ENCODE measurements around the gene C2orf81. TPM values are rescaled to one million over a fixed set of nuclear protein-coding genes. Genes with fewer than 3 reads are reported as not detected.
"Not testable (repeated sequence)": the region's sequence is repeated elsewhere in the genome, so short reads cannot be mapped to it uniquely, and the experiment has no call there.

The C2orf81 gene
- total RNA-seq, 1 donor from 2014 or later, result 1.7 TPM

DNA sequence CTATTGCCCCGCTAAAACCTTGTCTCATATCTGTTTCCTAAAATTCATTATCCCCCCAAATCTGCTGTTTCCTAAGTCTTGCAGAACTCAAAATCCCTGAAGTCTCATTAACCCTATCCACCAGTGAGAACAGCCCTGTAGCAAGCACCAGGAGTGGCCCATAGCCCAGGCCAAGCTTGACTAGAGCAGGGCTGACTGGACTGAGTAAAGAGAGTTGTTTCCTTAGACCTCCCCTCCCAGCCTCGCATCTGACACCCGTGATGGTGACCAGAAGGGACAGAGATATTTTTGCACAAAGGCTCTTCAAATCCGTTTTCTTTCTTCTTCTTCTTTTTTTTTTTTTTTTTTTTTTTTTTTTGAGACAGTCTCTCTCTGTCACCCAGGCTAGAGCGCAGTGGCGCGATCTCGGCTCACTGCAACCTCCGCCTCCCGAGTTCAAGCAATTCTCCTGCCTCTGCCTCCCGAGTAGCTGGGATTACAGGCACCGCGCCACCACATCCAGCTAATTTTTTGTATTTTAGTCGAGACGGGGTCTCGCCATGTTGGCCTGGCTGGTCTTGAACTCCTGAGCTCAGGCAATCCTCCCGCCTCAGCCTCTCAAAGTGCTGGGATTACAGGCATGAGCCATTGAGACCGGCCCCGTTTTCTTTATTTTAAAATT, 846 bp downstream of the C2orf81 start:
- Mint-ChIP-seq H3K27ac (peak overlapping the region; percentile 96), H3K4me3 (peak overlapping the region; percentile 94), H3K36me3 (ENCODE audit: low read depth) (peaks cover 17% of the 10 kb centered on the region), H3K4me1 (peaks cover 23% of the 10 kb centered on the region)
- H3K9me3 Mint-ChIP-seq, DNase-seq, H3K27me3 Mint-ChIP-seq: not testable (repeated sequence)
- intact Hi-C loops (cut with micrococcal nuclease), result loop anchor here (1.0 to 5.0 kb wide), 4 partner anchors 28 to 273 kb away; partner anchors contain the start of genes BOLA3, CCDC142 and TTC31

DNA sequence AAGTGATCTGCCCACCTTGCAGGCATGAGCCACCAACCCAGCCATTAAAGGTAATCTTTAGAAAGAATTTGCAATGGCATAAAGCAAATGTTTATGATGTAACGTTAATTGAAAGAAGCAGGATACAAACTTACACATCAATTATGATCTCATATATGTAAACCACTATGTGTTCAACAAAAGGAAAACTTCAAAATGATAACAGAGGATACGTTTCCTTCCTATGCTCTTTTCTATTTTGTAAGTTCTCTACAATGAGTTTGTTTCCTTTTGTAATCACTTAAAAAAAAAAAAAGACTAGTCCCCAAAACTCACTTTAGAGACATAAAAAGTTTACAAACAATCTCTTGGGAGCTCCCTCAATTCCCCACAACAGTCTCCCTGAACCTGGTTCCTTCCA, 1.4 kb downstream of the C2orf81 start:
- peaks cover 23% of the 10 kb centered on the region for H3K4me1 Mint-ChIP-seq
- peak overlapping the region; percentile 34 for H3K4me3 Mint-ChIP-seq
- peaks cover 7% of the 10 kb centered on the region for H3K27me3 Mint-ChIP-seq
- intact Hi-C loops (cut with micrococcal nuclease), result loop anchor here (2.0 to 5.0 kb wide), 2 partner anchors 63 to 273 kb away; partner anchors contain the start of genes BOLA3, CCDC142 and TTC31
- no peaks in the 10 kb centered on the region for H3K9me3 Mint-ChIP-seq
- H3K36me3 Mint-ChIP-seq (ENCODE audit: low read depth), result peaks cover 12% of the 10 kb centered on the region
- DNase-seq, result no peak
- H3K27ac Mint-ChIP-seq, result peak overlapping the region; percentile 23

DNA sequence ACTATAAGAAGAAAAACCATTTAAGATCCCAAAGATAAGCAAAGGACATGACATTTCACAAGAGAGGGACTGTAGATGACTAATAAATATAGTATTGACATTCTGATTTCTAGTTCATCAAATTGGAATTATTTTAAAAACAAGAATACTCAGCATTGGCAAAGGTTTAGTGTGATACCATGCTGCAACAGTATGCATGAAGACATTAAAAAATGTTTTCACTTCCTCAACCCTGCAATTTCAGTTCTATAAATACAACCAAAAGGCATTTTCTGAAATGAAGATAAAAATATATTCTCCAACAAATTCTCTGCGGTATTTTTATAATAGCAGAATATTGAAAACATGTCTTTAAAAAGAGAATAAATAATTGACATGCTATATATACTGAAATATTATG, 2.1 kb downstream of the C2orf81 start:
- no peak overlapping the region for H3K27ac Mint-ChIP-seq
- peaks cover 8% of the 10 kb centered on the region for H3K36me3 Mint-ChIP-seq (ENCODE audit: low read depth)
- no peak for DNase-seq
- no peaks in the 10 kb centered on the region for H3K9me3 Mint-ChIP-seq
- H3K4me1 Mint-ChIP-seq, result peaks cover 23% of the 10 kb centered on the region
- intact Hi-C loops (cut with micrococcal nuclease), result no loop called here
- no peak overlapping the region for H3K4me3 Mint-ChIP-seq
- H3K27me3 Mint-ChIP-seq, result peaks cover 9% of the 10 kb centered on the region

DNA sequence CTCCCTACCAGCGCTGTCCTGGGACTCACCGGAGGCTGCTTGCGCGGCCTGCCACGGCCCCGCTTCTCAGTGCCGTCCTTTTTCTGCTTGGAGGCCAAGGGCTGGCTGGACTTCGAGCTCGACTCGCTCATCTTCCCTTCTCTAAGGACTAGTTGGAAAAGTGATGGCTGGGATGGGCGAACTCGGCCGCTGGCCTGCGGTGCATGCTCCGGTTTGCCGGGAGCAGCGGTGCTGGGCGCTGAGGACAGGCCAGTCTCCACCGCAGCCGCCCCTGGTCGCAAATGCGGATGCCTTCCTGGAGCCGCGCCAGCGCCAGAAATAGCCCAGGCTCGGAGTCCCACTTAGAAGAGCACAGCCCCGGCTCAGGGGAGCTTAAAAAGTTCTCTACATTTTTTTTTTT, 3.1 kb downstream of the C2orf81 start:
- Mint-ChIP-seq H3K4me3 (no peak overlapping the region), H3K36me3 (ENCODE audit: low read depth) (peaks cover 2% of the 10 kb centered on the region), H3K9me3 (no peaks in the 10 kb centered on the region), H3K27ac (no peak overlapping the region), H3K4me1 (peaks cover 28% of the 10 kb centered on the region), H3K27me3 (peaks cover 9% of the 10 kb centered on the region)
- intact Hi-C loops (cut with micrococcal nuclease), result no loop called here
- no peak for DNase-seq

DNA sequence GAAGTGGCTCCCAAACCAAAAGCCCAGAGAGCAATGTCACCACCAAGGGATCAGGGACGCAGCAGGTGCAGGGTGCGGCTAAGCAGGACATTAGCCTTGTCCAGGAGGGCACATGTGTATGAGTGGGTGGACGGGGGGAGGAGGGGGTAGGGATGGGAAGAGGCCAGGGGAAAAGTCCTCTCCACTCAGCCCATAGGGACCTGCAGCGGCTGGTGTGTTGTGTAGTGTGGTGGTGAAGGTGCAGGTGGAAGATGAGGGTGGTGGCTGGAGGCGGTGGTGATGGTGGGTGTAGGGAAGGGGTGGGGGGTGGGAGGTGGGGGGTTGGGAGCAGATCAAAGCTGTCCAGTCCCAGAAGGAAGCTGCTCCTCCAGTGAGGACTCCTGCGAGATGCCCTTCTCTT, 3.7 kb downstream of the C2orf81 start:
- no peak overlapping the region for H3K4me3 Mint-ChIP-seq

DNA sequence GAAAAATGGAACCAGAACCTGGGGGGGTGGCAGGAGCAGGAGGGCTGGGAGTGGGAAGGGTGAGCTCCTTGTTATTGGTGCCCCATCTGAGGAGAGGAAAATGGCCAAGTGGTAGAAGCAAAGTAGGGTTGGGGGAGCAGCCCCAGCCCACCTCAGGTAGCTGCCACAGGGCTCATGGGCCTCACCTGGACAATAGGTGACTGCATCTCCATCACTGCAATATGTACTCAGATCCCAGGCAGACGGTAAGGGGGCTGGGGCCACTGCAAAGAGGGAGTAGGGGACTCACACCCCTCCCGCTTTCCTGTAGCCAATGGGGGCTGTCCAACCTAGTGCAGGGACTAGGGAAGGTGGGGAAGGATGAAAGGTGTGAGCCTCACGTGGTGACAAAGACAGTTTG, 4.2 kb downstream of the C2orf81 start:
- intact Hi-C loops (cut with micrococcal nuclease), result no loop called here
- Mint-ChIP-seq H3K36me3 (ENCODE audit: low read depth) (peaks cover 2% of the 10 kb centered on the region), H3K4me1 (peaks cover 24% of the 10 kb centered on the region), H3K27ac (no peak overlapping the region), H3K4me3 (no peak overlapping the region), H3K9me3 (no peaks in the 10 kb centered on the region), H3K27me3 (peaks cover 13% of the 10 kb centered on the region)
- no peak for DNase-seq

More for the DNA sequence above, 3.7 kb downstream of the C2orf81 start:
- Mint-ChIP-seq H3K27ac (no peak overlapping the region), H3K9me3 (no peaks in the 10 kb centered on the region), H3K36me3 (ENCODE audit: low read depth) (peaks cover 2% of the 10 kb centered on the region), H3K4me1 (peaks cover 25% of the 10 kb centered on the region), H3K27me3 (peaks cover 10% of the 10 kb centered on the region)
- no peak for DNase-seq
- intact Hi-C loops (cut with micrococcal nuclease), result no loop called here

DNA sequence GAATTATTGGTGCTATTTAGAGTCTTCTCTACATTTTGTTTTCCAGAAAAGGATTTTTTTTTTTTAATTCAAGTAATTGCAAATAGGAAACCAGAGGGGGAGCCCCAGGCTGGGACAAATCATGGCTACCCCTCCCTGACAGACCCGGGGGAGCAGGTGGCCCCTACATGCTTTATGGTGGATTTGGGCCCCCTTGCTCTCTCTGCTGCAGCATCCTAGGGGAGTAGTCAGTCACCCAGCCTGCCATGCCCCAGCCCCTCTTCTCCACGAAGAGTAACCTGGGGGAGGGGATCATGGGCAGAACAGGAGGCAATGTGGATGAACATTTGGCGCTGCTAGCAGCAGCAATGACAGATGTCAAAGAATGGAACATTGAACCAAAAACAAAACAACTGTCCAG, 4.6 kb downstream of the C2orf81 start:
- peaks cover under 1% of the 10 kb centered on the region for H3K36me3 Mint-ChIP-seq (ENCODE audit: low read depth)
- peaks cover 24% of the 10 kb centered on the region for H3K4me1 Mint-ChIP-seq
- H3K9me3 Mint-ChIP-seq, result no peaks in the 10 kb centered on the region
- H3K4me3 Mint-ChIP-seq, result no peak overlapping the region
- peaks cover 13% of the 10 kb centered on the region for H3K27me3 Mint-ChIP-seq
- peak overlapping the region; percentile 34 for H3K27ac Mint-ChIP-seq
- intact Hi-C loops (cut with micrococcal nuclease), result no loop called here
- DNase-seq, result no peak

DNA sequence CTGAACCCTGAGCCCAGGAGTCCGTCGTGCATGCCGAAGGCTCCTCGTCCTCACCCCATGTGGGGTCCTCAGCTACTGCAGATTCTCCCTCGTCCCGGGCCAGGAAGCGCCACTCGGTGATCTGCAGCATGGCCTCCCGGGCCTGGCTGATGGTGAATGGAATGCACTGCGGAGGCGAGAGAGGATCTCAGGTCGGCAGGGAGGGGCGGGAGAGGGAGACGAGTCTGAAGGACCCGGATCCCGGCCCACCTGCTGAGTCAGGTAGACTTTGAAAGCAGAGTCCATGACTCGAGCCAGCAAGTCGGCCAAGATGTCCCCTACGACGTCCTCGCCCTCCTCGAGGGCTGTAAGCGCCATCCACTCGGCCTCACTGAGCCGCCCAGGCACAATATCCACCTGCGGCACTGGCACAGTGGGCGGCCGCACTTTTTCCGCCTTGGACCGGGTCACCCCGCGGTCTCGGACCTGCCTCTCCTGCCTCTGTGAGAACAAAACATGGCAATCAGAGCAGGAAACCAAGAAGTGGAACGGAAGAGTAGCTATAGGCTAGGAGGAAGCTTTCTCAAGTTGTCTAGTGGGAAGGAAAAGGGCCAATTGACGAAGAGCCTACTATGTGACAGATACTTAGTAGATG, 5.5 kb downstream of the C2orf81 start:
- Mint-ChIP-seq H3K4me1 (peaks cover 19% of the 10 kb centered on the region), H3K27me3 (peaks cover 13% of the 10 kb centered on the region), H3K36me3 (ENCODE audit: low read depth) (no peaks in the 10 kb centered on the region), H3K9me3 (no peaks in the 10 kb centered on the region), H3K4me3 (peak overlapping the region; percentile 65), H3K27ac (peak overlapping the region; percentile 19)
- intact Hi-C loops (cut with micrococcal nuclease), result no loop called here
- no peak for DNase-seq

DNA sequence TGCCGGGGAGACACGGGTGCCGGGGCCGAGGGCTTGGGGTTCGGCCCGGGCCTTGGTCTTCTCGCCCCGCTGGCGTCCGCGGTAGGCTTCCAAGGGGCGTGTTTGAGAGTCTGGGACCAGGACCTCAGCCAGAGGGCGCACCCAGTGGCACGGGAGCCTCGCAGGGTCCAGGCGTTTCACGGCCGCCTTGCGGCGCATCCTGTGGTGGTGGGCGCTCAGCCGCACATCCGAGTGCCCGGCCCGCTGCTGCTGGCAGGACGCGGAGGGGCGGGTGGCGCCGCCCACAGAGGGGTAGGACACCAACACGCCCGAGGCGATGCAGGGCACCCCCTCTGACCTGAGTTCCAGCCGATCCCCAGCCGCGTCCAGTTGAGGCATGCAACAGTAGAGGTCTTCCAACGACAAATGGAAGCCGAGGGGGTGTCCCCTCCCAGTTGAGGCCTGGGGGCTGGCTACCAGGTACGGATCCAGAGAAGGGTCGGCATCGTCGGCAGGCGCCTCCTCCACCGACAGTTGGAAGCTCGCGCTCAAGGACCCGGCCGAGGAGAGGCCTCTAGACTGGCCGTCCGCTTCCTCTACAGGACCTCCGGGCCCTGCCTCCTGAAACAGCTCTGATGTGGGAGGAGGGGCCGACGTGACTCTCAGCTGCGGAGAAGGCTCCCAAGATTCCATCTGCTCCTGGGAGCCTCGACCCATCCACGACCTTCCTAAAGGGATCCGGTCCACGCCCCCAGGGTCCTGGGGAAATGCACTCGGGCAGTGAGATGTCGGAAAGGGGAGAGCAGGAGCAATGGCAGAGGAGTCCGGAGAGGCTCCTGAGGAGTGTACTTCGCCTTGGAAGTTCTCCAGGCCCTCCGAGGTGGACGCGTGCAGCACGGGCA, 6.3 kb downstream of the C2orf81 start:
- H3K4me3 Mint-ChIP-seq, result peak overlapping the region; percentile 65
- intact Hi-C loops (cut with micrococcal nuclease), result no loop called here

DNA sequence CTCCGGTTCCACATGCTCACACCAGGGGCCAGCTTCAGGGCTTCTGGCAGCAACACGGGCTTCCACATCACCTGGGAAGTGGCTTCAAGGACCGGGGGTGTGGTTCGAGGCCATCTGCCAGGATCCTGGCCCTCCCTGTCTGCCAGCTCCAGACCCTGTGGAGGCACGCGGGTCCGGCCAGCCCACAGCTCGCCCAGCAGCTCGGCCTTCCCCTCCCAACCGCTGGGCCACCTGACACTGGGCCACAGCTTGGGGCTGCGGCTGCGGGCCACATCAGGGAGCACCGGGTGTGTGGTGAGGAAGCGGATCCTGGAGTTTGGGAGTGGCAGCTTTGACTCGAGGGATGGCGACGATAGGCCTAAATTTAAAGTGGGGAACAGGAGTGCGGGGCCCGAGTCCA, 7.0 kb downstream of the C2orf81 start:
- Mint-ChIP-seq H3K36me3 (ENCODE audit: low read depth) (no peaks in the 10 kb centered on the region), H3K27ac (peak overlapping the region; percentile 60), H3K27me3 (peaks cover 14% of the 10 kb centered on the region), H3K4me1 (peaks cover 15% of the 10 kb centered on the region), H3K4me3 (peak overlapping the region; percentile 56), H3K9me3 (no peaks in the 10 kb centered on the region)
- no peak for DNase-seq
- intact Hi-C loops (cut with micrococcal nuclease), result no loop called here

More for the DNA sequence above, 6.3 kb downstream of the C2orf81 start:
- Mint-ChIP-seq H3K36me3 (ENCODE audit: low read depth) (no peaks in the 10 kb centered on the region), H3K4me1 (peaks cover 15% of the 10 kb centered on the region), H3K27ac (no peak overlapping the region), H3K9me3 (no peaks in the 10 kb centered on the region), H3K27me3 (peaks cover 13% of the 10 kb centered on the region)
- peak; percentile 67 for DNase-seq

DNA sequence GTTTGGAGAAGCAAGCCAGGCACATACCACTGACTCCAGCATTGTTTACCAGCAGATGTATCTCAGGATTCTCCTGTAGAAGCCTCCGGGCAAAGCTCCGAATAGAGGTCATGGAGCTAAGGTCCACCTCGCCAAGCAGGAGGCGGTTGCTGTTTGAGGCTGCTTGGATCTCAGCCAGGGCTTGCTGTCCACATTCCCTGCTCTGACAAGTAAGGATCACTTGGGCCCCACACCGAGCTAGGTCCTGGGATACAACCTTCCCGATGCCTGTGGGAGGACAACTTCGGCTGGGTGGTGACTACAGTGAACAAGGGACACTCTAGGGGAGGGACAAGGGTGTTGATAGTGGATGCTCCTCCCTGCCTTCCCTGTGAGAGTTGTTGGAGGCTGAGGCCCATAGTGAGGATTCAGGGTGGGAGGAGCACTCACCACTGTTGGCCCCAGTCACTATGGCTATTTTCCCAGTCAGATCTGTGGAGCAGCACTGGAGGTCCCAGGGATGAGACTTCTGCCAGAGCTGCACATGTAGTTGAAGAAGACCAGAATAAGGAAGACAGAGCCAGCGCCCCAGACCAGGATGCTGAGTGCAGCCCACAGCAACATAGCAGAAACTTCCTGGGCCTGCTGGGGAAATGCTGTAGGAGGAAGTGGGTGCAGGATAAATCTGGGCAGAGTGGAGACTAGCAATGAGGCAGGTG, 8.3 kb downstream of the C2orf81 start:
- Mint-ChIP-seq H3K9me3 (no peaks in the 10 kb centered on the region), H3K4me3 (no peak overlapping the region), H3K4me1 (peaks cover 15% of the 10 kb centered on the region), H3K36me3 (ENCODE audit: low read depth) (no peaks in the 10 kb centered on the region), H3K27me3 (peaks cover 23% of the 10 kb centered on the region), H3K27ac (no peak overlapping the region)
- DNase-seq, result no peak
- intact Hi-C loops (cut with micrococcal nuclease), result no loop called here

DNA sequence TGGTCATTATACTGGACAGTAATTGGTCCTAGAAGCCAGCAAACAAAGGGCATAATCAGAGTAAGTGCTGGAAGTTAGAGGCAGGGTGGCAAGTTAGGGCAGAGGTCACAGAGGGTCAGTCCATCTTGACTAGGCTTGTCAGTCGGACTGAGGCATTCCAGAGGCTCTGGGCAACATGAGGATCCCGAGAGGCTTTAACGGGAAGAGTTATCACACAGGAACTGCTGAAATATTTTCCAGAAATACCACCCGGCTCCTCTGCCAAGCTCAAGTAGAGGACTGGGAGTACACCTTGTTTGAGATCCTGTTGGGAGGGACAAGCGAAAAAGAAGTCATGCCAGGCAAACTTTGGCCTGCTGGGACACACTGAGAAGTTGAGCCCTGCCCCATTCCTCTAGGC, 13.7 kb downstream of the C2orf81 start:
- intact Hi-C loops (cut with micrococcal nuclease), result no loop called here
- no peaks in the 10 kb centered on the region for H3K9me3 Mint-ChIP-seq
- H3K27me3 Mint-ChIP-seq, result peaks cover 20% of the 10 kb centered on the region
- DNase-seq, result no peak
- no peak overlapping the region for H3K27ac Mint-ChIP-seq
- no peaks in the 10 kb centered on the region for H3K4me1 Mint-ChIP-seq
- H3K4me3 Mint-ChIP-seq, result no peak overlapping the region
- H3K36me3 Mint-ChIP-seq (ENCODE audit: low read depth), result no peaks in the 10 kb centered on the region

DNA sequence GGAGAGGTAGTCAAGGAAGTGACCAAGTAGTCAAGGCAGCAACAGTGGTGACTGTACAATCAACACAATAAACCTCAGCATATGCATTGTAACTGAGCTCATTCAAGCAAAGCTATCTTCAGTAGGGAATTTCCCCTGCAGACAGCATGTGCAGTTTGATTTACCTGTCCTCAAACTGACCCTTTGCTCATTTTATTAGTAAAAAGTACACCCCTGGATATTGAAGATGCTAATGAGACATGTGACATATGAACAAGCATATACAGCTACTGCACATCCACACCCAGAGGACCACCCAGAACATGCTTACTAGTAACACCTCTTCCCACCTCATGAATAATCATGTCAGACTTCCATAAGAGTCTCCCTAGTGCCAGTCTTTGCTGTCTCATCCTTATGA, 15.4 kb downstream of the C2orf81 start:
- H3K4me3 Mint-ChIP-seq, result no peak overlapping the region
- peaks cover 17% of the 10 kb centered on the region for H3K27me3 Mint-ChIP-seq
- H3K27ac Mint-ChIP-seq, result no peak overlapping the region
- no peaks in the 10 kb centered on the region for H3K9me3 Mint-ChIP-seq
- H3K4me1 Mint-ChIP-seq, result no peaks in the 10 kb centered on the region
- no peak for DNase-seq
- intact Hi-C loops (cut with micrococcal nuclease), result no loop called here
- H3K36me3 Mint-ChIP-seq (ENCODE audit: low read depth), result no peaks in the 10 kb centered on the region
